Measurements from ENCODE around the gene GABRG3. TPM values are rescaled to one million over a fixed set of nuclear protein-coding genes. Genes with fewer than 3 reads are reported as not detected.

Gene GABRG3
- polyA plus RNA-seq, 1 donor (not counting 4 experiments of a cell fraction or from before 2014, with no cell fraction given), result not detected

DNA sequence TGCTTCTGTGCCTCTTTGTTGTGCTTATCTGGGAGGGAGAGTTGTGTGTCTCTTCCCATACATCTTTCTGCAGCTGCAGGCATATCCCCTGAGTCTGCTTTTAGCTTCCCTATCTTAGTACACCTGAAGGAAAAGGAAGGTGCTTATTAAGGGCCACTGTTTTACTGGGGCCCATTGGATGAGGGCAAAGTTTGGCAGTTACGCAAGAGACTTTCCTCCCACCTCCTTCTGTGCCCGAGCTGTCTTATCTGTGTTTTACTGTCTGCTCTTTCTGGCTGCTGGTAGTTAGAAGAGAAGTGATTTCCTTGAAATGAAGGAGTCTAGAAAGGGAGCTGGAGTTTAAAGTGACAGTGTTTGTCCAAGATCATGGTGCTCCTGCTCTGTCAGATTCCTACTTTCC lies 66.5 kb downstream of the GABRG3 start:
- H3K4me1 ChIP-seq (ENCODE audit: control insufficient read depth, extremely low read depth, insufficient read depth, low read length), result no peaks in the 10 kb centered on the region
- H3K79me2 ChIP-seq (ENCODE audit: control insufficient read depth, insufficient read depth, low read length), result no peaks in the 10 kb centered on the region
- no peak for DNase-seq (ENCODE audit: low read depth, low spot score)
- no peak overlapping the region for H3K9ac ChIP-seq (ENCODE audit: control insufficient read depth, extremely low read depth, insufficient read depth, low read length)
- no peak overlapping the region for H3K4me2 ChIP-seq (ENCODE audit: control insufficient read depth, extremely low read depth, insufficient read depth, low read depth, low read length)
- H3K9me3 ChIP-seq (ENCODE audit: control insufficient read depth, low read depth, low read length), result peaks cover 17% of the 10 kb centered on the region
- H3K9me1 ChIP-seq (ENCODE audit: control insufficient read depth, extremely low read depth, insufficient read depth, low read length), result no peaks in the 10 kb centered on the region
- dilution Hi-C loops (cut with MboI; ENCODE audit: extremely low pct_ligation_motif_present, low sequenced_read_pairs), result no loop called here
- no peak for TF ChIP-seq EZH2 (IDR thresholded peaks at IDR 0.05; ENCODE audit: low read length)
- TF ChIP-seq, protein P1, sequence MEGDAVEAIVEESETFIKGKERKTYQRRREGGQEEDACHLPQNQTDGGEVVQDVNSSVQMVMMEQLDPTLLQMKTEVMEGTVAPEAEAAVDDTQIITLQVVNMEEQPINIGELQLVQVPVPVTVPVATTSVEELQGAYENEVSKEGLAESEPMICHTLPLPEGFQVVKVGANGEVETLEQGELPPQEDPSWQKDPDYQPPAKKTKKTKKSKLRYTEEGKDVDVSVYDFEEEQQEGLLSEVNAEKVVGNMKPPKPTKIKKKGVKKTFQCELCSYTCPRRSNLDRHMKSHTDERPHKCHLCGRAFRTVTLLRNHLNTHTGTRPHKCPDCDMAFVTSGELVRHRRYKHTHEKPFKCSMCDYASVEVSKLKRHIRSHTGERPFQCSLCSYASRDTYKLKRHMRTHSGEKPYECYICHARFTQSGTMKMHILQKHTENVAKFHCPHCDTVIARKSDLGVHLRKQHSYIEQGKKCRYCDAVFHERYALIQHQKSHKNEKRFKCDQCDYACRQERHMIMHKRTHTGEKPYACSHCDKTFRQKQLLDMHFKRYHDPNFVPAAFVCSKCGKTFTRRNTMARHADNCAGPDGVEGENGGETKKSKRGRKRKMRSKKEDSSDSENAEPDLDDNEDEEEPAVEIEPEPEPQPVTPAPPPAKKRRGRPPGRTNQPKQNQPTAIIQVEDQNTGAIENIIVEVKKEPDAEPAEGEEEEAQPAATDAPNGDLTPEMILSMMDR (optimal IDR thresholded peaks at IDR 0.05 in 1 of 3, IDR thresholded peaks at IDR 0.05 in 1 of 3, conservative IDR thresholded peaks at IDR 0.05 in 1 of 3; ENCODE audit: extremely low read depth in 1 of 3, insufficient read depth in 2 of 3, low read length in 3 of 3), result no peak
- no peak overlapping the region for H3K27ac ChIP-seq (ENCODE audit: control insufficient read depth, insufficient read depth, low read length)
- no peaks in the 10 kb centered on the region for H3K36me3 ChIP-seq (ENCODE audit: control insufficient read depth in 2 of 2, extremely low read depth in 1 of 2, insufficient read depth in 2 of 2, low read length in 2 of 2)
- no peaks in the 10 kb centered on the region for H3K27me3 ChIP-seq (ENCODE audit: control insufficient read depth, extremely low read depth, insufficient read depth, low read length)
- no peak for FAIRE-seq
- H4K20me1 ChIP-seq (ENCODE audit: control insufficient read depth, extremely low read depth, insufficient read depth, low read length), result no peaks in the 10 kb centered on the region
- H2AFZ ChIP-seq (ENCODE audit: control insufficient read depth, low read length), result no peak overlapping the region
- no peak overlapping the region for H3K4me3 ChIP-seq (ENCODE audit: control insufficient read depth in 2 of 3, extremely low read depth in 1 of 3, insufficient read depth in 2 of 3, low read depth in 1 of 3, low read length in 3 of 3)

DNA sequence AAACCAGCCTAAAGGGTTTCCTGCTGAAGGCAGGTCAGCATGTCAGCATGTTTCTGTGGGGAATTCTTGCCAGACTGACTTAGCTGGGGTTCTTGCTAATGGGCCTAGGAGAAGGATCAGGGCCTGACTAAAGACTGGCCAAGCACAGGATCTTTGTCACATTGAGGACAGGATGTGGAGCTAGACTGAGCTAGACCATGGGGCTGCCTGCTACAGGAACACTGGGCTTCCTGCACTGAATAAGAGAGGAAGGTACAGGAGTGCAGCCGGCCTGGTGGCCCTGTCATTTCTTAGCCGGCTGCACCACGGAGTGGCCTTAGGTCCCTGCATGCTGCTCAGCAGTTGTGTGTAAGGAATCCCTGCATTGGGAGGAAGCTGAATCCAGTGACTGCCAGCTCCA lies 68.2 kb downstream of the GABRG3 start:
- Histone ChIP-seq H3K9me1 (ENCODE audit: control insufficient read depth, extremely low read depth, insufficient read depth, low read length) (no peaks in the 10 kb centered on the region), H3K27me3 (ENCODE audit: control insufficient read depth, extremely low read depth, insufficient read depth, low read length) (no peaks in the 10 kb centered on the region), H3K79me2 (ENCODE audit: control insufficient read depth, insufficient read depth, low read length) (no peaks in the 10 kb centered on the region), H3K4me2 (ENCODE audit: control insufficient read depth, extremely low read depth, insufficient read depth, low read depth, low read length) (no peak overlapping the region), H3K27ac (ENCODE audit: control insufficient read depth, insufficient read depth, low read length) (no peak overlapping the region), H3K36me3 (ENCODE audit: control insufficient read depth in 2 of 2, extremely low read depth in 1 of 2, insufficient read depth in 2 of 2, low read length in 2 of 2) (no peaks in the 10 kb centered on the region), H3K4me3 (ENCODE audit: control insufficient read depth in 2 of 3, extremely low read depth in 1 of 3, insufficient read depth in 2 of 3, low read depth in 1 of 3, low read length in 3 of 3) (no peak overlapping the region), H3K4me1 (ENCODE audit: control insufficient read depth, extremely low read depth, insufficient read depth, low read length) (no peaks in the 10 kb centered on the region), H3K9me3 (ENCODE audit: control insufficient read depth, low read depth, low read length) (peaks cover 17% of the 10 kb centered on the region), H2AFZ (ENCODE audit: control insufficient read depth, low read length) (no peak overlapping the region), H3K9ac (ENCODE audit: control insufficient read depth, extremely low read depth, insufficient read depth, low read length) (no peak overlapping the region), H4K20me1 (ENCODE audit: control insufficient read depth, extremely low read depth, insufficient read depth, low read length) (no peaks in the 10 kb centered on the region)
- no peak for DNase-seq (ENCODE audit: low read depth, low spot score)
- no peak for TF ChIP-seq EZH2 (IDR thresholded peaks at IDR 0.05; ENCODE audit: low read length)
- TF ChIP-seq, protein P1 (optimal IDR thresholded peaks at IDR 0.05 in 1 of 3, IDR thresholded peaks at IDR 0.05 in 1 of 3, conservative IDR thresholded peaks at IDR 0.05 in 1 of 3; ENCODE audit: extremely low read depth in 1 of 3, insufficient read depth in 2 of 3, low read length in 3 of 3), result no peak
- dilution Hi-C loops (cut with MboI; ENCODE audit: extremely low pct_ligation_motif_present, low sequenced_read_pairs), result no loop called here
- FAIRE-seq, result no peak
